ENCODE measurements around the gene E2F2.

The E2F2 gene

DNA sequence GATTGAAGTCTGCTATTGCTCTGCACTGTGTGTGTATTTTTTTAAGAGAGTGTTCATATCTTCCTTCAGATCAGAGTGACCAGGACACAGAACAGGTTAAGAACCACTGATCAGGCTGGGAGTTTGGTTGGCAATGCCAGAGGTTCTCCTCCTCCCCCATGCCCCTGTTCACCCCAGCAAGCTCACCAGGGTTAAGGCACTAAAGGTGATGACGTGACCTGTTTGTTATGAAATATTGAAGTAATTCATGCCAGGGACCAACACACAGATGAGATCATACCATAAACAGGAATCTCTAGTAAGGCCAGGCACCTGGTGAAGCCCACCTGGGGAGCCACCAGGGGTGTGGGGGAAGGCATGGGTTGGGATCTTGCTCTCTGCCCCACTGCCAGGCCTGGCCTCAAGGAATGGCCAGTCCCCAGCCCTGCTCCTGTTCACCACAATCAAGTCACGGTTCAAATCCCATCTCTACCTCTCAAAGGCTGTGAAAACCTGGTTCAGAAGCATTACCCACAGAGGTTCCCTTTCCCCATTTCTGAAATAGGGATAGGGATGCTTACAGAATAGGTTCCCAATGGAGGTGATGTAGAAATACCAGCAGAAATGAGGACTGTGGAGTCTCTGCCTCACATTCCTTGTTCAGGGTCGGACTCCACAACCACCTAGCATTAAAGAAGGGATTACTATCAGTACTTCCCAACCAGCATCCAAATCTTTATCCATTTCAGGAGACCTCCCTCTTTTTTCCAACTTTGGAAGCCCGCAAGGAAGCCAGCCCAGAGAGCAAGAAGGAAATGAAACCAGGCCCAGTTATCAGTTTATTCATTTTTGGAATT is 25.8 kb upstream of the E2F2 start:
- no peak for DNase-seq
- Histone ChIP-seq H3K4me3 (ENCODE audit: insufficient read depth, low read depth, low read length, poor library complexity, severe bottlenecking) (peak overlapping the region; percentile 97), H3K4me1 (ENCODE audit: control insufficient read depth, insufficient read depth, low read length, poor library complexity, severe bottlenecking) (peaks cover 36% of the 10 kb centered on the region), H3K27ac (ENCODE audit: insufficient read depth, low read length, poor library complexity, severe bottlenecking) (peak overlapping the region; percentile 81), H3K9me3 (ENCODE audit: control insufficient read depth, low read length) (no peaks in the 10 kb centered on the region), H3K36me3 (ENCODE audit: control insufficient read depth, insufficient read depth, low read length) (no peaks in the 10 kb centered on the region), H3K27me3 (replicated peaks; ENCODE audit: control insufficient read depth, insufficient read depth, low read length, poor library complexity, severe bottlenecking) (no peaks in the 10 kb centered on the region)

DNA sequence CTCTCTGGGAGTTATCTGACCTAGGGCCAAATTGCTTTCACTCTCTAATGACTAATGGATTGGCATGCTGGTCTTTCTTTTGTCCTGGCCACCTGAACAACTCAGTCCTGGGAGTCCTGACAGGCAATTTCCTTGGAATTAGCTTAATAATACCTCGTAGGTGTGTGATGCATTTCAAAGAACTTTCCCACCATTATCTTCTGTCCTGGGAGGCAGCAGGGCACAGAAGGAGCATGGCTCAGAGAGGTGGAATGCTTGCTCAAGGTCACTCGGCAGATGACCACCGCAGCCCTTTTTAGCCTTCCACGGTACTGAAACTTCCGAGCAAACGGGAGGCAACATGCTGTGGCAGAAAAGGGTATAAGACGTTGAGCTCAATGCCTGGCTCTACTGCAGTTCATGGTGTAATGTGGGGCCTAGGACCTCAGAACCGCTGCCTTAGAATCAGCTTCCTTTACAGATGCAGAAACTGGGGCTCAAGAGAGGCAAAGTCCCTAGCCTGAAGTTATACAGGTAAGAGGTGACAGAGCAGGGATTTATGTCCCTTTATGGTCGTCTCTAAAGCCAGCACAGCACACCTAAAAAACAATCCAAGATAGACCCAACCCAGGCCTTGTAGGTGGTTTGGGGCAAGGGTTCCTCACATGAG is 25.1 kb upstream of the E2F2 start:
- Histone ChIP-seq H3K27ac (ENCODE audit: insufficient read depth, low read length, poor library complexity, severe bottlenecking) (peak overlapping the region; percentile 81), H3K9me3 (ENCODE audit: control insufficient read depth, low read length) (no peaks in the 10 kb centered on the region), H3K4me3 (ENCODE audit: insufficient read depth, low read depth, low read length, poor library complexity, severe bottlenecking) (peak overlapping the region; percentile 37), H3K36me3 (ENCODE audit: control insufficient read depth, insufficient read depth, low read length) (no peaks in the 10 kb centered on the region), H3K4me1 (ENCODE audit: control insufficient read depth, insufficient read depth, low read length, poor library complexity, severe bottlenecking) (peaks cover 36% of the 10 kb centered on the region), H3K27me3 (replicated peaks; ENCODE audit: control insufficient read depth, insufficient read depth, low read length, poor library complexity, severe bottlenecking) (no peaks in the 10 kb centered on the region)
- no peak for DNase-seq

DNA sequence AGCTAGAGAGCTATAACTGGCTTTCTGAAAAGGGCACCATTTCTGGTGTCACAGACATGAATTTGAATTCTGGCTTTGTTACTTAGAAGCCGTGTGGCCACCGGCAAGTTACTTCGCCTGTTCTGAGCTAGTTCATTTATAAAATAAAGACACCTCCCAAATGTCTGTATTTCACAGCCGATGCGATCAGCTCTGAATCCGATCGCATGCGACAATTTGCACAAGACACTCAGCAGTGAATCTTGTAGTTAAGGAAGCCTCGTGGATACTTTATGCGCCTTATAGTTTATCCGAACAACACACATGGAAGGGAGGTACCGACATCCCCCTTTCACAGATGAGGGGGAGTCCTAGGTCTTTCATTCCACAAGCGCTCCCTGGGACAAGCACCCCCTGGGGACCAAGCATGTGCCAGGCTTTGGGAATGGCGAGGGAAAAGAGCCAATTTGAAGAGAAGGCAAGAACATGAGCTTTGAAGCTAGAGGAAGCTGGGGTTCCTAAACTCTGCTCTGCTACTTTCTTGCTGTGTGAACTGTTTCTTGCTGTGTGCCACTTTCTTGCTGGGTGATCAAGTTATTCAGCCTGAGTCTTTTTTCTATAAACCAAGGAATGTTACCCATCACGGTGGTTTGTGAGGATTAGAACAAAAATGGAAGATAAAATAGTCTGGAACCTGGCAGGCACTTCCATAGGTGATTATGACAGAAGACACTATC is 24.4 kb upstream of the E2F2 start:
- no peaks in the 10 kb centered on the region for H3K36me3 ChIP-seq (ENCODE audit: control insufficient read depth, insufficient read depth, low read length)
- peak overlapping the region; percentile 37 for H3K4me3 ChIP-seq (ENCODE audit: insufficient read depth, low read depth, low read length, poor library complexity, severe bottlenecking)
- no peaks in the 10 kb centered on the region for H3K27me3 ChIP-seq (replicated peaks; ENCODE audit: control insufficient read depth, insufficient read depth, low read length, poor library complexity, severe bottlenecking)
- H3K27ac ChIP-seq (ENCODE audit: insufficient read depth, low read length, poor library complexity, severe bottlenecking) = peak overlapping the region; percentile 81
- peaks cover 36% of the 10 kb centered on the region for H3K4me1 ChIP-seq (ENCODE audit: control insufficient read depth, insufficient read depth, low read length, poor library complexity, severe bottlenecking)
- H3K9me3 ChIP-seq (ENCODE audit: control insufficient read depth, low read length) = no peaks in the 10 kb centered on the region
- DNase-seq = no peak

DNA sequence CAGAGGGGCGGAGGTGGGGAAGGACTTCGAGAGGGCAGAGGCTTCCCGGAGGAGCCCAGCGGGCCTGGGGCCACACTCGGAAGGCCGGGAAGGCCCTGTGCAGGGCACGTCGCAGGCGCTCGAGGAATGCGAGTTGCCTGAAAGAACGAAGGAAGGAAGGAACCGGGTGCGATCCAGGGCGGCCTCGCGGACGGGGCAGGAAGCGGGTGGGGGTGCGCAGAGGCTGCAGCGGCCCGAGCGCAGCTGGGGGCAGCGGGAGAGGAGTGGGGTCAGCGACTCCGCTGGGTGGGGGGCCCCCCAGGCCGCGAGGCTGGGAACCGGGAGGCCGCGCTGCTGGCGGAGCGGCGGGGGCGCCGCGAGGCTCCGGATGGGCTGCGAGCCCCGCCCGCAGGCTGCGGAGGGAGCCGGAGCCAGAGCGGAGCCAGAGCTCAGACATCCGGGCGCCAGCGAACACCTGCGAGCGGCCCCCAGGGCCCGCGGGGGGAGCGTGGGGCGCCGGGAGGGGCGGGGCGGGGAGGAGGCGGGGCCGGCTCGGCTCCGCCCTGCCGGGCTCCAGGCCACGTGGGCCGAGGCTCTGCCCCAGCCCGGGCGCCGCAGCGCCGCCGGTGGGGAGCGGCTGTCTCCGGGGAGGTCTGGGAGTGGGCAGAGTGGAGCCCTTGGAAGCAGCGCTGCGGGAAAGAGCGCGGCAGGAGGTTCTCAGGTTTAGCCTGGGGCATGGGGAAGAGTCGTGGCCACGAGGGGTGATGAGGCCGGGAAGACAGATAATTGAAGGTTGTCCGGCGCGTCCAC is 23.6 kb upstream of the E2F2 start:
- no peaks in the 10 kb centered on the region for H3K27me3 ChIP-seq (replicated peaks; ENCODE audit: control insufficient read depth, insufficient read depth, low read length, poor library complexity, severe bottlenecking)
- peaks cover 36% of the 10 kb centered on the region for H3K4me1 ChIP-seq (ENCODE audit: control insufficient read depth, insufficient read depth, low read length, poor library complexity, severe bottlenecking)
- peak; percentile 79 to 82 (median 80) for DNase-seq
- no peaks in the 10 kb centered on the region for H3K36me3 ChIP-seq (ENCODE audit: control insufficient read depth, insufficient read depth, low read length)
- no peaks in the 10 kb centered on the region for H3K9me3 ChIP-seq (ENCODE audit: control insufficient read depth, low read length)
- H3K27ac ChIP-seq (ENCODE audit: insufficient read depth, low read length, poor library complexity, severe bottlenecking) = peak overlapping the region; percentile 85
- peak overlapping the region; percentile 61 for H3K4me3 ChIP-seq (ENCODE audit: insufficient read depth, low read depth, low read length, poor library complexity, severe bottlenecking)

DNA sequence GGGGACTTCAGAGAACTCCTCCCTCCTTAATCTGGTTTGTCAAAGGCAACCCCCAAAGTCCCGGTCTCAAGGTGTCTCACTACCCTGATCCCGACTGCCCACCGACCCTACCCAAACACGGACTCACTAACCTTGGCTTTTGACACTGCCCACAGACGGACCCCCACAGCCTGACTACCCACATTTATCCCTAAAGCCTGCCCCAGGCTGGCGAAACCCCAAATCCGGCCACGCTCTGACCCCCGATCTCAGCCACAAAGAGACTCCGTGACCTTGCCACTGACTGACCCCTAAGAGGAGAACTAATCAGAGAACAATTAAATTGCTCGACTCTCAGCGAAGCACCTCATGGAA is 23.1 kb upstream of the E2F2 start:
- H3K27me3 ChIP-seq (replicated peaks; ENCODE audit: control insufficient read depth, insufficient read depth, low read length, poor library complexity, severe bottlenecking) = no peaks in the 10 kb centered on the region
- no peaks in the 10 kb centered on the region for H3K9me3 ChIP-seq (ENCODE audit: control insufficient read depth, low read length)
- H3K4me3 ChIP-seq (ENCODE audit: insufficient read depth, low read depth, low read length, poor library complexity, severe bottlenecking) = peak overlapping the region; percentile 61
- peak overlapping the region; percentile 85 for H3K27ac ChIP-seq (ENCODE audit: insufficient read depth, low read length, poor library complexity, severe bottlenecking)
- DNase-seq = no peak
- H3K4me1 ChIP-seq (ENCODE audit: control insufficient read depth, insufficient read depth, low read length, poor library complexity, severe bottlenecking) = peaks cover 36% of the 10 kb centered on the region
- no peaks in the 10 kb centered on the region for H3K36me3 ChIP-seq (ENCODE audit: control insufficient read depth, insufficient read depth, low read length)

DNA sequence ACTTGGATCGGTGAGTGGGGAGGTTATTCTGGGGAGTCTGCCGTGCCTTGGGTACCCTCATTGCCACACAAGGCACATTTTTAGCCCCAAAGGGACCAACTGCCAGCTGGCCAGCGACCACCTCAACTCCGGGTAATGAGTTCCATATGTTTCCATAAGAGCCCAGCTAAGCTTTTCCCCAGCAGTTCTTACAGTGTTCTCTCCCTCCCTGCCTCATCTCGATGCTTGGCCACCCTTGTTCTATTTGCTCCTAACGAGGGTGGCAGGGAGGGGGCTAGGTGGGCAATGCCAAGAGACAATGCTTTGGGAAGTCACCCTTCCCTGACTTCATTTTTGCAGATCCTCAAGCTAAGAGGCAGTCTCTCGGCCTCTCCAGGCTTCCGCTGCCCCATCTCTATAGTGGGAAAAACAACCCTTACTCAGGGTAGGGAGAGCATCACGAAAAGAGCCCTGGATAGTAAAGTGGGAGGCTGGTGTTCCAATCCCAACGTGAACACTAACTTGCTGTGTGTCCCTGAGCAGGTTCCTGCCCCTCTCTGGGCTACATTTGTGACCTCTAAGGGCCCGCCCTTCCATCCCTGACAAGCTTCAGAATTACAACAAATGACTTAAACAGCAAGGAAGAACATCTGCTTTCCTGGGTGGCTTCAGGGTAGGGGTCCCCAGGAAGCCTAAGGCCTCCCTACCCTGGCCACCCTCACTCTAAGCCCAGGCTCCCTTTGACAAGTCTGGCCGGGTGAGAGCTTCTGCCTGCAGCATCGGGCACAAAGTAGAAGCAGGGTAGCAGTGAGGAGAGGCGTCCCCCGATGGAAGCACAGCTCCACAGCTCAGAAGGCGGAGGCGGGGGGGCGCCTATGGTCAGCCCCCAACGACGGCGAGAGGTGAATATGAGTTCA is 22.4 kb upstream of the E2F2 start:
- H3K27ac ChIP-seq (ENCODE audit: insufficient read depth, low read length, poor library complexity, severe bottlenecking) = no peak overlapping the region
- DNase-seq = no peak

DNA sequence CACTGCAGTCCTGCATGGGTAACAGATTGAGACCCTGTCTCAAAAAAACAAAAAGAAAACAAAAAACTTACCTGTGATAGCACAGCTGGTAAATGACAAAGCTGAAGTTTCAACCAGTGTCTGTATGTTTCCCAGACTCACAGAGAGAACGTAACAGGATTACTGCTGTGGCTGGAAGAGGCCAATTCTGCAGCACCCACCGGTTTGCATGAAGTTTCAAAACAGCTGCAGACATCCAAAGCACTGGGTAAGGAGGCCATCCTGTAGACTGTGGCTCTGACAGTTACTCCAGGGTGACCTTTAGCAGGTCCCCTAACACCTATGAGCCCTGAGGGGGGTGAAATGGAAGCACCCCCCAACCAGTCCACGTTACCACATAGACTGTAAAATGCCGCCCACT is 20.8 kb upstream of the E2F2 start:
- Histone ChIP-seq H3K27me3 (replicated peaks; ENCODE audit: control insufficient read depth, insufficient read depth, low read length, poor library complexity, severe bottlenecking) (no peaks in the 10 kb centered on the region), H3K27ac (ENCODE audit: insufficient read depth, low read length, poor library complexity, severe bottlenecking) (no peak overlapping the region)
- no peak for DNase-seq

More for the DNA sequence above, 22.4 kb upstream of the E2F2 start:
- H3K36me3 ChIP-seq (ENCODE audit: control insufficient read depth, insufficient read depth, low read length) = no peaks in the 10 kb centered on the region
- no peaks in the 10 kb centered on the region for H3K27me3 ChIP-seq (replicated peaks; ENCODE audit: control insufficient read depth, insufficient read depth, low read length, poor library complexity, severe bottlenecking)
- peaks cover 36% of the 10 kb centered on the region for H3K4me1 ChIP-seq (ENCODE audit: control insufficient read depth, insufficient read depth, low read length, poor library complexity, severe bottlenecking)
- no peak overlapping the region for H3K4me3 ChIP-seq (ENCODE audit: insufficient read depth, low read depth, low read length, poor library complexity, severe bottlenecking)
- H3K9me3 ChIP-seq (ENCODE audit: control insufficient read depth, low read length) = no peaks in the 10 kb centered on the region

DNA sequence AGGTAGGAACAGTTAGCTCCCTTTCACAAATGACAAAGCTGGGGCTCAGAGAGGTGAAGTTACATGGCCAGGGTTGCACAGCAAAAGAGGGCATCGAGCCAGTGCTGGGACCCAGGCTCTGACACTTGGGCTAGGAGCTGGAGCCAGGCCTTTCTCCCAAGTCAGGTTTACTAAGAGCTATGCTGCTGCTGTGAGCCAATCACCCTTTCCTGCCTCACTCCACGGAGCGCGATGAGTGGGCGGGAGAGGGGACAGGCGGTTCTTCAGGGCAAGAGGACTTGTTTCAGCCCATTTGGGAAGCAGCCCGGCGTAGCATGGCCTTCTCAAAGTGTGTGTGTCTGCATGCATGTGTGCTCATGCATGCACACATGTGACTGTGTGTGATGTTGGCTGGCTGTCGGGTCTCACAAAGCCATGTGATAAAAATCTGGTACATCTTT is 17.7 kb upstream of the E2F2 start:
- no peaks in the 10 kb centered on the region for H3K9me3 ChIP-seq (ENCODE audit: control insufficient read depth, low read length)
- no peaks in the 10 kb centered on the region for H3K36me3 ChIP-seq (ENCODE audit: control insufficient read depth, insufficient read depth, low read length)
- H3K4me3 ChIP-seq (ENCODE audit: insufficient read depth, low read depth, low read length, poor library complexity, severe bottlenecking) = no peak overlapping the region
- no peak overlapping the region for H3K27ac ChIP-seq (ENCODE audit: insufficient read depth, low read length, poor library complexity, severe bottlenecking)
- H3K27me3 ChIP-seq (replicated peaks; ENCODE audit: control insufficient read depth, insufficient read depth, low read length, poor library complexity, severe bottlenecking) = no peaks in the 10 kb centered on the region
- no peak for DNase-seq
- H3K4me1 ChIP-seq (ENCODE audit: control insufficient read depth, insufficient read depth, low read length, poor library complexity, severe bottlenecking) = peaks cover under 1% of the 10 kb centered on the region

More for the DNA sequence above, 20.8 kb upstream of the E2F2 start:
- Histone ChIP-seq H3K4me3 (ENCODE audit: insufficient read depth, low read depth, low read length, poor library complexity, severe bottlenecking) (no peak overlapping the region), H3K9me3 (ENCODE audit: control insufficient read depth, low read length) (no peaks in the 10 kb centered on the region), H3K4me1 (ENCODE audit: control insufficient read depth, insufficient read depth, low read length, poor library complexity, severe bottlenecking) (peaks cover 28% of the 10 kb centered on the region), H3K36me3 (ENCODE audit: control insufficient read depth, insufficient read depth, low read length) (no peaks in the 10 kb centered on the region)
